GM13976 (cell line): ENCODE data around the gene MLF1.

Experiments used
- DNase-seq: peaks from one replicate; pipeline ENCODE4 v3.0.0; 2012; ENCODE audit warnings: low spot score
- in situ Hi-C: fragments of 300-500 bp; cut with MboI; formaldehyde crosslinking; loops from one replicate; pipeline ENCODE4 v1.12.0; 2022; ENCODE audit warnings: low sequenced_read_pairs, mixed read lengths, inconsistent platforms; ENCODE audit not compliant: unreplicated experiment
- TF ChIP-seq, protein P1 (sequence below): IDR thresholded peaks from 2 replicates; pipeline ENCODE4 v1.5.1; 2012; ENCODE audit warnings: borderline replicate concordance, mild to moderate bottlenecking; ENCODE audit not compliant: insufficient read depth; ENCODE audit errors: extremely low read depth, missing control alignments, control extremely low read depth

The MLF1 gene

DNA sequence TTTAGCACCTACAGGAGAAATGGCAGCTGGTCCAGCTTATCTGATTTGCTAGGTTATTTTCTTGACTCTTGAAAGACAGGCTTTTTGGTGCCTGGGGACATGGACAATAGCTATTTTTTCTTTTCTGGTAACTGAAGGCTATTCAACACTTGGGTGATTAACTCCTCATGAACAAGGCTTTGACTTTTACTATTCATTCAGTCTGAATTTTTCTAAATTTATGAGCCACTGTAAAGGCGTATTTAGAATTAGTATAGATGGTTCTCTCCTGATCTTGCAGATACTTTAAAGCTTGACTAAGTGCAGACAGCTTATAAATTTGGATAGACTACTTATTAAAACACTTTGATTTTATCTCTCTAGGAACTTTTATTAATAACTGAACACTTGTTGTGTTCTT lies 54.9 kb downstream of the MLF1 start:
- in situ Hi-C loops, result no loop called here
- DNase-seq, result no peak
- TF ChIP-seq, protein P1, sequence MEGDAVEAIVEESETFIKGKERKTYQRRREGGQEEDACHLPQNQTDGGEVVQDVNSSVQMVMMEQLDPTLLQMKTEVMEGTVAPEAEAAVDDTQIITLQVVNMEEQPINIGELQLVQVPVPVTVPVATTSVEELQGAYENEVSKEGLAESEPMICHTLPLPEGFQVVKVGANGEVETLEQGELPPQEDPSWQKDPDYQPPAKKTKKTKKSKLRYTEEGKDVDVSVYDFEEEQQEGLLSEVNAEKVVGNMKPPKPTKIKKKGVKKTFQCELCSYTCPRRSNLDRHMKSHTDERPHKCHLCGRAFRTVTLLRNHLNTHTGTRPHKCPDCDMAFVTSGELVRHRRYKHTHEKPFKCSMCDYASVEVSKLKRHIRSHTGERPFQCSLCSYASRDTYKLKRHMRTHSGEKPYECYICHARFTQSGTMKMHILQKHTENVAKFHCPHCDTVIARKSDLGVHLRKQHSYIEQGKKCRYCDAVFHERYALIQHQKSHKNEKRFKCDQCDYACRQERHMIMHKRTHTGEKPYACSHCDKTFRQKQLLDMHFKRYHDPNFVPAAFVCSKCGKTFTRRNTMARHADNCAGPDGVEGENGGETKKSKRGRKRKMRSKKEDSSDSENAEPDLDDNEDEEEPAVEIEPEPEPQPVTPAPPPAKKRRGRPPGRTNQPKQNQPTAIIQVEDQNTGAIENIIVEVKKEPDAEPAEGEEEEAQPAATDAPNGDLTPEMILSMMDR, result no peak

DNA sequence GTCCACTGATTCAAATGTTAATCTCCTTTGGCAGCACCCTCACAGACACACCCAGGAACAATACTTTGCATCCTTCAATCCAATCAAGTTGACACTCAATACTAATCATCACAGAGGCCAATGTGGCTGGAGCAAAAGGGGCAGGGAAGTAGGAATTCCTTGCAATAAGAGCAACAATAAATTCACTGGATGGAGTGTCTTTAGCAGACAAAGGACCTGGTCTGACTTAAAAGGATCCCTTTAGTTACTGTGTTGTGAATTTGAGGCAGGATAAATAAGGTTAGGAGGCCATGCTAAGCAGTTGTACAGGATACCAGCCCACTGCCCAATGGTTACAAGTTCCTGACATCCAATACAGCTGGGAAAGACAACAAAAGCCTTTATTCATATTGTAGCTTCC lies 61.0 kb downstream of the MLF1 start:
- in situ Hi-C loops, result no loop called here

DNA sequence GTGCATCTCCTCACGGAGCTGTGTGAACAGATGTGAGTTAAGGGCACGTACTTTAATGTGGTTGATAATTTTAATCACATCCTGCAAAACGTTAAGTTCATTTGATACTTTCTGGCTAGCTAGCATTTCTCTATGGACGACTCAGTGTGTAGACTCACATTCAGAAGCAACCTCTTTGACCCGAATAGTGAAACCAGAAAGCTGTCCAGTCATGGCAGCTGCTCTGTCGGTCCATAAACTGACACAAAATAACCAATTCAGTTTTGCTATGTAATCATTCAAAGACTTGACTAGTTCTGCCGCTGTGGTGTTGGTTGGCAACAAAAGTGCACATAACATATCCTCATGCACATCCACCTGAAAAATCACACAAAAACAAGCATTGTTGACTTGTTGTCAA lies 69.7 kb downstream of the MLF1 start:
- in situ Hi-C loops, result no loop called here

More for the DNA sequence above, 61.0 kb downstream of the MLF1 start:
- DNase-seq, result no peak
- TF ChIP-seq, protein P1, result no peak

DNA sequence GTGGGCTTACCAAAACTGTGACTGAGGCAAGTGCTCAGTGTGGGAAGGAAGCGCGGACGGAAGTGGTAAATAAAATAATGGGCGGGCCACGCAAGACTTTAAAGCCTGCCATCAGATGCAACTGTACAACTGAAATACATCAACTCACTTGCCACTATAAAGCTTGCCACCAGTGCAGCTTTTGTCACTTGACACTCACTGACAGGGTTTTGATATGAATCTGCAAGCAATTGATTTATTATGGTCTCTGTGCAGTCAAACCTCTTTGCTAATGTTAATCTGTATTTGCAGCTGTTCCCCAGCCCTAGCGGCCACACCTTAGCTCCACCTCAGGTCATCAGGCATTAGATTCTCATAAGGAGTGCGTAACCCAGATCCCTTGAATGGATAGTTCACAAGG lies 71.0 kb downstream of the MLF1 start:
- TF ChIP-seq, protein P1, result no peak
- DNase-seq, result no peak
- in situ Hi-C loops, result no loop called here

More for the DNA sequence above, 69.7 kb downstream of the MLF1 start:
- no peak for DNase-seq
- TF ChIP-seq, protein P1, result no peak

DNA sequence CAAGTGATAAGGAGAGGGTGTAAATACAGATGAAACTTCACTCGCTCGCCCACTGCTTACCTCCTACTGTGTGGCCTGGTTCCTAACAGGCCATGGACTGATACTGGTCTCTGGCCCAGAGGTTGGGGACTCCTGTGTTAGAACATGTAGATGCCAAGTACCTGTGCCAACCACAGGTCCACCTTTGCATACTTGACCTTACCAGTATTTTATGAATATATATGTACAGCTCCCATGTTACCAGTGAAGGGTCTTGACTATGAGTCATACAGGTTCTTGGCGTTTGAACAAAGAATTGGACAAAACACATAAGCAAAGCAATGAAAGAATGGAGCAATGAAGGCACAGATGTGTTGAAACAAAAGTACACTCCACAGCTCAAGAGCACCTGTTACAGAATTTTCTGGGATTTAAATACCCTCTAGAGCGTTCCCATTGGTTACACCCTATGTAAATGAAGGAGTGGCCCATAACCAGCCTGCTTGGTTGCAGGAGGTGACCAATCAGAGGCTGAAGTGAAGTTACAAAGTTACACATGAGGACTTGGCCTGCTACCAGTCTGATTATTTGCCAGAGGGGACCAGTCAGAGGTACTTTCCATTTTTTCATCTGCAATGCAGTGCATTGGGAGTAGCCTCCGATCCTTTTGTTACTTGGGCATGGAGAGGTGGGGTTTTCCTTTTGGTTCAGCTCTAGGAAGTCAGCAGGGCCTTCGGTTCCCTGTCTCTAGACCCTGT lies 71.6 kb downstream of the MLF1 start:
- in situ Hi-C loops, result no loop called here
- TF ChIP-seq, protein P1, result no peak
- DNase-seq, result no peak

DNA sequence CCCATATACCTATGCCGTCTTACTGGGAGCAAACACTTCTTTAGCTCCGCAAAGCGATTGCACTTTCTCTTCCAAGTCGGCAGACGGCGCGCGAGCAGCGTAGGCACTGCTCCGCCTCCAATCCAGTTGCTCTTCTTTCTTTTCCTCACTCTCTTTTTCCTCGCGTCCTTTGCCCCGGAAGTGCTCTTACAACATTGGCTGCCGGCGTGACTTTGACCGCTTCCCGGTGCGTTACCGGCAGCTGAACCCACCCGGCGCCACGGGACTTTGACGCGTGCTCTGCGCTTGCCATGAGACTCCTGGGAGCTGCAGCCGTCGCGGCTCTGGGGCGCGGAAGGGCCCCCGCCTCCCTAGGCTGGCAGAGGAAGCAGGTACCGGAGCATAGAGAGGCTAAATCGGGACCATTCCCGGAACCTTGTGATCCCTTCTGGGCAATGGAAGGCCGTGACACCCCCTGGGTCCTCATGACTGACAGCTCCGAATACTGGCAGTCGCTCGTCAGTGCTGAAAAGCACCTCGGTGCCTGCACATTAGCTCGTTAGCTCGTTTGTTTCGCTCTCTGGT lies 73.4 kb downstream of the MLF1 start, which contains the start of gene GFM1:
Gene GFM1 (plus strand): TSS at position 183 of the 564 bp plus-strand sequence. CDS start 108 bp downstream, at position 291.
- DNase-seq, result peak; percentile 92
- in situ Hi-C loops, result no loop called here
- TF ChIP-seq, protein P1, result peak; percentile 98

DNA sequence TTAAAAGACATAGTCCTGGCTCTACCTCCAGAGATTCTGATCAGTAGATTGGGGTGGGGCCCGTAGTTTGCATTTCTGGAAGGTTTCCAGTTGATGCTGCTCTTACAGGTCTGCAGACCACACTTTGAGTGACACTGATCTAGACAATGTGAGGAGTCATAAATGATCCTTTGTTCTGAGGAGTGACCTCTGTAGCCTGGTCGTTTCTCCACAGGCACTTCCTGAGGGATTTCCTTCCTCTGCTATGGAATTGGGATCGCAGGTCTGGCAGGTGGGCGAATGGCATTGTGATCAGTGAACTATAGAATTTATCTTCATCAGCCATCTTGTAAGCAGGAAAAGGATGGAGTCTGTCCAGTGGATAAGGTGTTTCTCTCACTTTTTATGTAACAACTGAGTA lies 78.8 kb downstream of the MLF1 start:
- TF ChIP-seq, protein P1, result no peak
- in situ Hi-C loops, result no loop called here
- DNase-seq, result no peak
